Endothelial cell of umbilical vein (primary cell): ENCODE data around the gene RILP. TPM values are rescaled to one million over a fixed set of nuclear protein-coding genes. Genes with fewer than 3 reads are reported as not detected.

Experiments used
- BruUV-seq: library from RNA; stranded (reverse); fragments of 400-500 nt; replicated peaks from 2 replicates; lab custom pipeline; 2021; lab: Mats Ljungman, UMichigan
- CTCF ChIA-PET: fragments of 300-600, 350-600 bp; sonication (Branson Sonifier 250); formaldehyde crosslinking; loops from one replicate; lab custom pipeline; 2021; ENCODE audit warnings: antibody characterized with exemption, inconsistent platforms; lab: Charles Lee
- POLR2A ChIA-PET: fragments of 300-600, 350-600 bp; sonication (Branson Sonifier 250); formaldehyde crosslinking; loops from one replicate; lab custom pipeline; 2021; ENCODE audit warnings: antibody characterized with exemption, inconsistent platforms; lab: Charles Lee
- DNase-seq: peaks from one replicate; pipeline ENCODE4 v3.0.0-alpha.2; 2011; ENCODE audit warnings: low read depth, low spot score
- FAIRE-seq: peaks from 2 replicates; lab custom pipeline; 2011; peaks lifted over from hg19 to GRCh38; lab: Jason Lieb, UNC
- H2AFZ ChIP-seq: 2 replicates; pipeline ENCODE4 v1.6.0; 2012; ENCODE audit warnings: low read depth, low read length, control low read depth, inconsistent platforms
- H3K27ac ChIP-seq: 2 replicates; pipeline ENCODE4 v1.5.1; 2011; ENCODE audit warnings: low read depth, mild to moderate bottlenecking, control low read depth, low read length, moderate library complexity; ENCODE audit not compliant: insufficient read depth
- H3K27me3 ChIP-seq, 2 experiments: 2 replicates each; pipeline versions ENCODE4 v1.6.0 to v1.6.1; 2011; ENCODE audit warnings: low read length in 2 of 2, mixed read lengths in 1 of 2; ENCODE audit not compliant: control insufficient read depth in 2 of 2, insufficient read depth in 2 of 2
- H3K36me3 ChIP-seq, 2 experiments: 2 replicates in 1 of 2; 3 replicates in 1 of 2; pipeline ENCODE4 v1.5.1; 2011; ENCODE audit warnings: low read length in 2 of 2, mild to moderate bottlenecking in 1 of 2, moderate library complexity in 1 of 2; ENCODE audit not compliant: control insufficient read depth in 2 of 2, insufficient read depth in 2 of 2; ENCODE audit errors: extremely low read depth in 1 of 2
- H3K4me1 ChIP-seq: 3 replicates; pipeline ENCODE4 v1.5.1; 2011; ENCODE audit warnings: mild to moderate bottlenecking, low read length; ENCODE audit not compliant: control insufficient read depth, insufficient read depth; ENCODE audit errors: extremely low read depth
- H3K4me2 ChIP-seq: 2 replicates; pipeline ENCODE4 v1.6.1; 2011; ENCODE audit warnings: low read length, control low read depth, mixed read lengths; ENCODE audit not compliant: insufficient read depth
- H3K4me3 ChIP-seq, 3 experiments: fragments of 200-600 bp in 1 of 3; sonication (generic), shearing (Covaris generic) in 1 of 3; replicated peaks in 1 of 3; 2 replicates each; pipeline ENCODE4 v1.5.1; 2011 to 2016; ENCODE audit warnings: control low read depth in 3 of 3, low read length in 3 of 3, mild to moderate bottlenecking in 2 of 3, inconsistent platforms in 1 of 3, low read depth in 1 of 3, moderate library complexity in 1 of 3; ENCODE audit not compliant: insufficient read depth in 1 of 3
- H3K79me2 ChIP-seq: 2 replicates; pipeline ENCODE4 v1.6.0; 2012; ENCODE audit warnings: low read length, inconsistent platforms; ENCODE audit not compliant: control insufficient read depth, insufficient read depth
- H3K9ac ChIP-seq: replicated peaks from 2 replicates; pipeline ENCODE3; 2011; ENCODE audit warnings: low read length, control low read depth; ENCODE audit not compliant: insufficient read depth; ENCODE audit errors: extremely low read depth
- H3K9me1 ChIP-seq: replicated peaks from 3 replicates; pipeline ENCODE4 v1.6.0; 2011; ENCODE audit warnings: mild to moderate bottlenecking, low read length; ENCODE audit not compliant: control insufficient read depth, insufficient read depth; ENCODE audit errors: extremely low read depth
- H3K9me3 ChIP-seq: replicated peaks from 2 replicates; pipeline ENCODE4 v1.5.1; 2012; ENCODE audit warnings: low read length, inconsistent platforms; ENCODE audit not compliant: control insufficient read depth, insufficient read depth
- H4K20me1 ChIP-seq: replicated peaks from 2 replicates; pipeline ENCODE3; 2011; ENCODE audit warnings: mild to moderate bottlenecking, low read length; ENCODE audit not compliant: control insufficient read depth, insufficient read depth; ENCODE audit errors: extremely low read depth
- EZH2 ChIP-seq: IDR thresholded peaks from 2 replicates; pipeline ENCODE4 v1.6.1; 2012; ENCODE audit warnings: borderline replicate concordance, low read depth, mild to moderate bottlenecking, moderate library complexity, low read length, inconsistent platforms; ENCODE audit not compliant: severe bottlenecking
- FOS ChIP-seq: IDR thresholded peaks from 2 replicates; pipeline ENCODE4 v1.6.1; 2011; ENCODE audit warnings: mild to moderate bottlenecking, low read length, moderate library complexity, borderline replicate concordance; ENCODE audit not compliant: insufficient read depth
- GATA2 ChIP-seq: IDR thresholded peaks from 2 replicates; pipeline ENCODE4 v1.7.0; 2011; ENCODE audit warnings: low read depth, mild to moderate bottlenecking, moderate library complexity, mixed read lengths, low read length; ENCODE audit not compliant: insufficient read length, insufficient read depth
- JUN ChIP-seq: IDR thresholded peaks from 2 replicates; pipeline ENCODE4 v1.6.1; 2011; ENCODE audit warnings: borderline replicate concordance, low read depth; ENCODE audit not compliant: insufficient read length, insufficient read depth
- MAX ChIP-seq: IDR thresholded peaks from 2 replicates; pipeline ENCODE4 v1.6.1; 2011; ENCODE audit not compliant: insufficient read depth, insufficient read length
- MYC ChIP-seq: IDR thresholded peaks from one replicate; pipeline ENCODE4 v1.6.1; 2011; ENCODE audit warnings: mild to moderate bottlenecking, low read depth, low read length
- POLR2A ChIP-seq: IDR thresholded peaks from 2 replicates; pipeline ENCODE4 v1.6.1; 2012; ENCODE audit warnings: low read depth, mild to moderate bottlenecking, control low read depth, low read length
- POLR2AphosphoS5 ChIP-seq: IDR thresholded peaks from 2 replicates; pipeline ENCODE4 v1.6.1; 2012; ENCODE audit warnings: low read depth, mild to moderate bottlenecking, control low read depth, low read length, moderate library complexity; ENCODE audit not compliant: insufficient read depth
- dilution Hi-C: fragments of 300-500 bp; cut with MboI; formaldehyde crosslinking; loops from one replicate; pipeline ENCODE4 v1.15.0; 2019; ENCODE audit warnings: low sequenced_read_pairs; ENCODE audit not compliant: extremely low pct_ligation_motif_present
- intact Hi-C: fragments of 100-400 bp; cut with micrococcal nuclease; formaldehyde crosslinking; loops from one replicate; pipeline ENCODE4 v1.10.0; 2022
- polyA plus RNA-seq, 4 experiments: library from polyadenylated mRNA; depleted of rRNA in 3 of 4; stranded (reverse) in 3 of 4; unstranded in 1 of 4; fragments of >200 nt; gene quantifications; 2 replicates each; pipeline versions ENCODE4 v1.2.1 to v1.2.3, GENCODE V29; 2011 to 2012; ENCODE audit warnings: missing spikeins in 1 of 4
- total RNA-seq: library from RNA; stranded (reverse); gene quantifications from 2 replicates; pipeline ENCODE4 v1.2.3, GENCODE V29; 2021
- TF ChIP-seq, protein P1 (sequence below), 2 donors: IDR thresholded peaks; 1 replicate in 1 of 2; 2 replicates in 1 of 2; pipeline ENCODE4 v1.5.1; 2011; ENCODE audit warnings: low read length in 2 of 2, mild to moderate bottlenecking in 2 of 2, moderate library complexity in 2 of 2, control low read depth in 1 of 2, inconsistent platforms in 1 of 2, low read depth in 1 of 2; ENCODE audit not compliant: insufficient read depth in 1 of 2; ENCODE audit errors: extremely low read depth in 1 of 2

The RILP gene
- total and polyA plus RNA-seq, 2 donors (not counting 3 experiments of a cell fraction or from before 2014, with no cell fraction given) = 9.4 to 10.0 TPM

DNA sequence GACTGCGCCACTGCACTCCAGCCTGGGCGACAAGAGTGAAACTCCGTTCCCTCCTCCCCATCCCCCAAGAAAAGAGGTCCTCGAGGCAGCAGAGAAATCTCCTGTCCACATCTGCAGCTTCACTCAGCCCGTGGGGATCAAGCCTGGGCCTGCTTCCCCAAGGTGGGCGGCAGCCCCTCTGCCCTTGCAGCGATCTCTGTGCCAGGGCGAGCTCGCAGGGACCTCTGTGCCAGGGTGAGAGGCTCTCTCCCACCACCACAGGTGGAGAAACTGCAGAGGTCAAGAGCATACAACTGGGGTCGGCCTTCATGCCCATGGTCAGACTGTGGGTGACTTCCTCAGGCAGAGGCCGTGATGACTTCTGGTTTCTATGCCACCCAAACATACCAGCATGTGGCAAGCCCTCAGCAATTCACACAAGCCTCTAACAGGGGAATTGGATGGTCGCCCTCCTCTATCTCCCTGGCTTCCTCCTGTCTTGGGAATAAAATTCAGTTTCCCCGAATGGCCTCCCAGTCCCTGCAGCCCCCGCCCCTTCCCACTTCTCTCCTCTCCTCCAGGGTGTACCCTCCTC is 26.5 kb downstream of the RILP start:
- Histone ChIP-seq H3K27me3 (no peaks in the 10 kb centered on the region), H3K36me3 (peaks cover 0 to 5% of the 10 kb centered on the region in 2 experiments), H3K79me2 (peaks cover 12% of the 10 kb centered on the region), H3K4me3 (no peak overlapping the region), H2AFZ (no peak overlapping the region), H3K9me1 (no peaks in the 10 kb centered on the region), H3K9me3 (no peaks in the 10 kb centered on the region), H3K27ac (no peak overlapping the region), H4K20me1 (no peaks in the 10 kb centered on the region), H3K4me1 (peaks cover 33% of the 10 kb centered on the region), H3K9ac (no peak overlapping the region), H3K4me2 (no peak overlapping the region)
- ChIA-PET CTCF (interaction anchor here (1.2 to 2.3 kb wide), 2 partner anchors 33 to 49 kb away, joined by 4 to 10 read pairs; no protein-coding TSS in a partner anchor), POLR2A (interaction anchor here (0.6 to 0.7 kb wide), 2 partner anchors 46 to 94 kb away, joined by 3 to 5 read pairs; no protein-coding TSS in a partner anchor)
- intact Hi-C loops = no loop called here
- FAIRE-seq = no peak
- no peak for TF ChIP-seq GATA2
- no peak for TF ChIP-seq MYC
- no peak for TF ChIP-seq JUN
- no peak for TF ChIP-seq EZH2
- no peak for TF ChIP-seq MAX
- TF ChIP-seq, protein P1, sequence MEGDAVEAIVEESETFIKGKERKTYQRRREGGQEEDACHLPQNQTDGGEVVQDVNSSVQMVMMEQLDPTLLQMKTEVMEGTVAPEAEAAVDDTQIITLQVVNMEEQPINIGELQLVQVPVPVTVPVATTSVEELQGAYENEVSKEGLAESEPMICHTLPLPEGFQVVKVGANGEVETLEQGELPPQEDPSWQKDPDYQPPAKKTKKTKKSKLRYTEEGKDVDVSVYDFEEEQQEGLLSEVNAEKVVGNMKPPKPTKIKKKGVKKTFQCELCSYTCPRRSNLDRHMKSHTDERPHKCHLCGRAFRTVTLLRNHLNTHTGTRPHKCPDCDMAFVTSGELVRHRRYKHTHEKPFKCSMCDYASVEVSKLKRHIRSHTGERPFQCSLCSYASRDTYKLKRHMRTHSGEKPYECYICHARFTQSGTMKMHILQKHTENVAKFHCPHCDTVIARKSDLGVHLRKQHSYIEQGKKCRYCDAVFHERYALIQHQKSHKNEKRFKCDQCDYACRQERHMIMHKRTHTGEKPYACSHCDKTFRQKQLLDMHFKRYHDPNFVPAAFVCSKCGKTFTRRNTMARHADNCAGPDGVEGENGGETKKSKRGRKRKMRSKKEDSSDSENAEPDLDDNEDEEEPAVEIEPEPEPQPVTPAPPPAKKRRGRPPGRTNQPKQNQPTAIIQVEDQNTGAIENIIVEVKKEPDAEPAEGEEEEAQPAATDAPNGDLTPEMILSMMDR (IDR thresholded peaks at IDR 0.05; ENCODE audit: extremely low read depth in 1 of 2, insufficient read depth in 1 of 2, low read depth in 1 of 2, low read length in 2 of 2) = no peak
- no peak for TF ChIP-seq POLR2AphosphoS5
- no peak for TF ChIP-seq FOS
- TF ChIP-seq POLR2A = no peak
- BruUV-seq = no TSS peak
- no peak for DNase-seq
- dilution Hi-C loops = no loop called here
